ENCODE data around the gene MCC. TPM values are rescaled to one million over a fixed set of nuclear protein-coding genes. Genes with fewer than 3 reads are reported as not detected.

MCC gene
- total RNA-seq, 1 donor from 2014 or later = 47.9 TPM

- intact Hi-C loops (cut with DNase I) = no loop called here
- H3K36me3 ChIP-seq = no peaks in the 10 kb centered on the region
- no peaks in the 10 kb centered on the region for H3K27me3 ChIP-seq
- H3K4me3 ChIP-seq = no peak overlapping the region
- H3K9me3 ChIP-seq = no peaks in the 10 kb centered on the region
- H3K4me1 ChIP-seq = peaks cover 7% of the 10 kb centered on the region
- H3K27ac ChIP-seq = no peak overlapping the region
- DNase-seq (ENCODE audit: extremely low spot score in 2 of 2) = no peak
- TF ChIP-seq POLR2AphosphoS5 (IDR thresholded peaks at IDR 0.05; ENCODE audit: insufficient read depth in 1 of 2, low read depth in 1 of 2) (no peak), POLR2A (IDR thresholded peaks at IDR 0.05) (no peak), CTCF (IDR thresholded peaks at IDR 0.05) (no peak)
Observed at GRCh38 chr5:113040672-113041260, 447.5 kb downstream of the MCC start.

- Histone ChIP-seq H3K4me3 (no peak overlapping the region), H3K4me1 (peaks cover 7% of the 10 kb centered on the region), H3K9me3 (no peaks in the 10 kb centered on the region), H3K36me3 (no peaks in the 10 kb centered on the region), H3K27ac (peak overlapping the region; percentile 24), H3K27me3 (no peaks in the 10 kb centered on the region)
- TF ChIP-seq POLR2AphosphoS5 (IDR thresholded peaks at IDR 0.05; ENCODE audit: insufficient read depth in 1 of 2, low read depth in 1 of 2) = no peak
- TF ChIP-seq POLR2A (IDR thresholded peaks at IDR 0.05) = no peak
- TF ChIP-seq CTCF (IDR thresholded peaks at IDR 0.05) = no peak
- intact Hi-C loops (cut with DNase I) = no loop called here
- no peak for DNase-seq (ENCODE audit: extremely low spot score in 2 of 2)
Observed at GRCh38 chr5:113039934-113040285, 448.3 kb downstream of the MCC start.

GRCh38 chr5:113039229-113039933 is 448.9 kb downstream of the MCC start:
- no peak for DNase-seq (ENCODE audit: extremely low spot score in 2 of 2)
- Histone ChIP-seq H3K27ac (peak overlapping the region; percentile 29), H3K4me3 (no peak overlapping the region), H3K9me3 (no peaks in the 10 kb centered on the region), H3K4me1 (peaks cover 7% of the 10 kb centered on the region), H3K27me3 (no peaks in the 10 kb centered on the region), H3K36me3 (no peaks in the 10 kb centered on the region)
- intact Hi-C loops (cut with DNase I) = no loop called here
- no peak for TF ChIP-seq CTCF (IDR thresholded peaks at IDR 0.05)
- no peak for TF ChIP-seq POLR2A (IDR thresholded peaks at IDR 0.05)
- no peak for TF ChIP-seq POLR2AphosphoS5 (IDR thresholded peaks at IDR 0.05; ENCODE audit: insufficient read depth in 1 of 2, low read depth in 1 of 2)

GRCh38 chr5:113038714-113039113 is 449.5 kb downstream of the MCC start:
- Histone ChIP-seq H3K9me3 (no peaks in the 10 kb centered on the region), H3K36me3 (no peaks in the 10 kb centered on the region)

More at GRCh38 chr5:113038714-113039113, 449.5 kb downstream of the MCC start:
- no peak for DNase-seq (ENCODE audit: extremely low spot score in 2 of 2)
- H3K4me3 ChIP-seq = no peak overlapping the region
- peaks cover 3% of the 10 kb centered on the region for H3K4me1 ChIP-seq
- peak overlapping the region; percentile 29 for H3K27ac ChIP-seq
- intact Hi-C loops (cut with DNase I) = no loop called here
- H3K27me3 ChIP-seq = no peaks in the 10 kb centered on the region
- TF ChIP-seq POLR2A (IDR thresholded peaks at IDR 0.05) (no peak), CTCF (IDR thresholded peaks at IDR 0.05) (no peak), POLR2AphosphoS5 (IDR thresholded peaks at IDR 0.05; ENCODE audit: insufficient read depth in 1 of 2, low read depth in 1 of 2) (no peak)
